Ovary (tissue), 3 donors: Measurements from ENCODE around the gene MIGA2.

ENCODE experiments used
- EP300 ChIP-seq: sonication (generic); formaldehyde crosslinking; IDR thresholded peaks from one replicate; pipeline ENCODE4 v1.6.1; 2017; ENCODE audit warnings: antibody characterized with exemption
- TF ChIP-seq, protein P1 (sequence below), 3 donors: fragments of 450-650 bp in 2 of 3; fragments of 200-600 bp in 1 of 3; IDR thresholded peaks; one replicate each; pipeline versions ENCODE4 v1.5.1 to v1.8.0; 2016 to 2022; ENCODE audit warnings: antibody characterized with exemption in 3 of 3, mild to moderate bottlenecking in 1 of 3
- donor health status: DM: no; HTN: no; CAD: no.

DNA sequence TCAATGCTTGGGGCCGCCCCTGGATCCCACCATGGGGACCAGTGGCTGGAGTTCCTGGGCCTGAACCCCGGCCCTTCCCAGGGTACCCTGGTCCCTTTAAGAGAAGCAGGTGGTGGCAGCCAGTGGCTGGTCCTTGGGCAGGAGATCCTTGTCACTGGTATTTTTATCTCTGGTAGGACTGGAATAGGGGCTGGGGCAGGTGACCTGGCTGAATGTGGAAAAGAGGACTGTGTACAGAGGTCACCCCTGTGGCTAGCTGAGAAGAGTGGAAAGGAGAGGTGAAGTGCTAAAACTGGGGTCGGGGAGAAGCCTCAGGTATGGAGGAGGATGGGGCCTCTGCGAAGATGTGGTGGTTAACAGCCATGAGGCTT, 67.2 kb downstream of the MIGA2 start:
- TF ChIP-seq, protein P1, sequence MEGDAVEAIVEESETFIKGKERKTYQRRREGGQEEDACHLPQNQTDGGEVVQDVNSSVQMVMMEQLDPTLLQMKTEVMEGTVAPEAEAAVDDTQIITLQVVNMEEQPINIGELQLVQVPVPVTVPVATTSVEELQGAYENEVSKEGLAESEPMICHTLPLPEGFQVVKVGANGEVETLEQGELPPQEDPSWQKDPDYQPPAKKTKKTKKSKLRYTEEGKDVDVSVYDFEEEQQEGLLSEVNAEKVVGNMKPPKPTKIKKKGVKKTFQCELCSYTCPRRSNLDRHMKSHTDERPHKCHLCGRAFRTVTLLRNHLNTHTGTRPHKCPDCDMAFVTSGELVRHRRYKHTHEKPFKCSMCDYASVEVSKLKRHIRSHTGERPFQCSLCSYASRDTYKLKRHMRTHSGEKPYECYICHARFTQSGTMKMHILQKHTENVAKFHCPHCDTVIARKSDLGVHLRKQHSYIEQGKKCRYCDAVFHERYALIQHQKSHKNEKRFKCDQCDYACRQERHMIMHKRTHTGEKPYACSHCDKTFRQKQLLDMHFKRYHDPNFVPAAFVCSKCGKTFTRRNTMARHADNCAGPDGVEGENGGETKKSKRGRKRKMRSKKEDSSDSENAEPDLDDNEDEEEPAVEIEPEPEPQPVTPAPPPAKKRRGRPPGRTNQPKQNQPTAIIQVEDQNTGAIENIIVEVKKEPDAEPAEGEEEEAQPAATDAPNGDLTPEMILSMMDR (IDR thresholded peaks at IDR 0.05) = no peak
- TF ChIP-seq EP300 = no peak
